ENCODE measurements around the gene ANAPC5. TPM values are rescaled to one million over a fixed set of nuclear protein-coding genes. Genes with fewer than 3 reads are reported as not detected.
"Not testable (repeated sequence)": the region's sequence is repeated elsewhere in the genome, so short reads cannot be mapped to it uniquely, and the experiment has no call there.

ANAPC5 gene
- polyA plus RNA-seq, 4 donors = 131 to 150 (median 140) TPM

DNA sequence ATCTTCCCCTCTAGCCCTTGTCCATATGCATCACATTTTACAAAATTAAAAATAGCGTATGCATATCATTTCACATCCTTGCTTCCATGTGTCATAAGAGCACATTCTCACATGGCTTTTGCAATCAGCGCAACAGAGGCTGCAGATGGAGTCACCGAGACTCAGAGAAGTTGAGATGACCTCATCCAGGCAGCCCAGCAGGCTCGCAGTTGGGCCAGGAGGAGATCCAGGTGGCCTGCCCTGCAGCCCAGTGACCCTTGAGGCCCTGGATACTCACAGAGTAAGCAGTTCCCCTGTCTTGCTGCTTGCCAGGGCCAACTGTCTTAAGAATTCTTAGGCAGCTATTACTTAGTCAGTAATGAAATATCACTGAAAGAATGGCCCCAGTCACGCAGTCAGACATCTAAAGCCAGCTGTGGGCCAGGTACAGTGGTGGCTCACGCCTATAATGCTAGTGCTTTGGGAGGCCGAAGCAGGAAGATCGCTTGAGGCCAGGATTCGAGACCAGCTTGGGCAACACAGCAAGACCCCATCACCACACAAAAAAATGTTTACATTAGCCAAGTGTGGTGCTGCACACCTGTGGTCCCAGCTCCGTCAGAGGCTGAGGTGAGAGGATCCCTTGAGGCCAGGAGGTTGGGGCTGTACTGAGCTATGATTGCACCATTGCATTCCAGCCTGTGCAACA is 64.8 kb downstream of the ANAPC5 start:
- no peak for DNase-seq (ENCODE audit: low read depth in 4 of 4, low spot score in 3 of 4)

GRCh38 chr12:121285856-121286255 is 66.4 kb downstream of the ANAPC5 start:
- no peak for DNase-seq (ENCODE audit: low read depth in 4 of 4, low spot score in 3 of 4)

GRCh38 chr12:121284551-121285390 is 67.4 kb downstream of the ANAPC5 start:
- DNase-seq (ENCODE audit: low read depth in 4 of 4, low spot score in 3 of 4) = no peak

GRCh38 chr12:121283841-121284240 is 68.4 kb downstream of the ANAPC5 start:
- no peak for DNase-seq (ENCODE audit: low read depth in 4 of 4, low spot score in 3 of 4)

DNA sequence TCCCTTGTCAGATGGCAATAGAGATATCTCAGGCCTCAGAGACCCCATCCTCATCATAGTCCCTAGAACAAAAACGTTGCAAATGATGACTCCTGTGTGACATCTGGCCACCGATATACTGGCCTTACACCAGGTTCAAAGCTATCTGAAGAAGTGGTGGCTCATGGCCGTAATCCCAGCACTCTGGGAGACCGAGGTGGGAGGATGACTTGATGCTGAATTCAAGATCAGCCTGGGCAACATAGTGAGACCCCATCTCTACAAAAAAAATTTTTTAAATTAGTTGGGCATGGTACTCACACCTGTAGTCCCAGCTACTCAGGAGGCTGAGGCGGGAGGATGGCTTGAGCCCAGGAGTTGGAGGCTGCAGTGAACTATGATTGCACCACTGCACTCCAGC is 68.8 kb downstream of the ANAPC5 start:
- DNase-seq (ENCODE audit: low read depth in 4 of 4, low spot score in 3 of 4) = no peak

DNA sequence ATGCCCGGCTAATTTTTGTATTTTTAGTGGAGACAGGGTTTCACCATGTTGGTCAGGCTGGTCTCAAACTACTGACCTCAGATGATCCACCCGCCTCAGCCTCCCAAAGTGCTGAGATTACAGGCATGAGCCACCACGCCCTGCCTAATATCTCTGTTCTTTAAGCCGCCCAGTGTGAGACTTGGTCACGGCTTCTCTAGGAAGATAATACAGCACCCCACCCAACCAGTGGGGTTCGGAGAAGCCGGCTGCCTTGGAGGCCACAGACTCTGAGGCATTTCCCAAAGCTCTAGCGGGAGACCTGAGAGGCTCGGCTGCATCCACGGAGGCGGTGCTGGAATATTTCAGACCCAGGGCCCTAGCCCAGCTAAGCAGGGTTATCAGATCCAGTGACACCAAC is 69.3 kb downstream of the ANAPC5 start:
- not testable (repeated sequence) for DNase-seq (ENCODE audit: low read depth in 4 of 4, low spot score in 3 of 4)

DNA sequence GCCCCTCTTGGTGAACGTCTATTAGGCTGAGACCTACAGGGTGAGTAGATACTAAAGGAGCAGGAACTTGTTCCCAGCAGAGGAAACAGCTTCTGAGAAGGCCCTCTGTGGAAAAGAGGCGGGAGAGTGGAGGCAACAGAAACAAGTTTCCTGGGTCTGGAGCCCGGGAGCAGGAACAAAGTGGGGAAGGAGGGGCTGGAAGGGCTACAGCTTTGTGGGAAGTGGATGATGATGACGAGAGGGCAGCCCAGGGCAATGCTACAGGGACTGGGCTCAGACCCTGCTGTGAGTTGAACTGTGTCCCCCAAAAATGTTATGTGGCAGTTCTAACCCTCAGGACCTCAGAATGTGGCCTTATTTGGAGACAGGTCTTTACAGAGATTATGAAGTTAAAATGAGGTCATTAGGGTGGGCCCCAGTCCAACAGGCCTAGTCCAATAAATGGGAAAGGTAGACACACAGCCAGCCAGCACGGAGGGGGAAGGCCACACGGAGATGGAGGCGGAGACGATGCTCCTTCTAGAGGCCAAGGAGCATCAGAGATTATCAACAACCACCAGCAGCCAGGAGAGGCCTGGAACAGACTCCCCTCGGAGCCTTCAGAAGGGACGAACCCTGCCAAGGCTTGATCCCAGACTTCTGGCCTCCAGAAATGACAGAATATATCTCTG is 70.0 kb downstream of the ANAPC5 start:
- no peak for DNase-seq (ENCODE audit: low read depth in 4 of 4, low spot score in 3 of 4)

GRCh38 chr12:121281116-121281515 is 71.1 kb downstream of the ANAPC5 start:
- DNase-seq (ENCODE audit: low read depth in 4 of 4, low spot score in 3 of 4) = not testable (repeated sequence)

DNA sequence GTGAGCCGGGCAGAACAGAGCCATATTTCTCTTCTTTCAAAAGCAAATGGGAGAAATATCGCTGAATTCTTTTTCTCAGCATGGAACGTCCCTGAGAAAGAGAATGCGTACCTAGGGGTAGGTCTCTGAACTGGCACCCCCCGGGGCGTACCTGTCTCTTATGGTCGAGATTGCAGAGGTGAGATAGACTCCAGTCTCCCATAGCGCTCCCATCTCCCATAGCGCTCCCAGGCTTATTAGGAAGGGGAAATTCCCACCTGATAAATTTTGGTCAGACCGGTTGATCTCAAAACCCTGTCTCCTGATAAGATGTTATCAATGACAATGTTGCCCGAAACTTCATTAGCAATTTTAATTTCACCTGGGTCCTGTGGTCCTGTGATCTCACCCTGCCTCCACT is 71.7 kb downstream of the ANAPC5 start:
- not testable (repeated sequence) for DNase-seq (ENCODE audit: low read depth in 4 of 4, low spot score in 3 of 4)

- no peak for DNase-seq (ENCODE audit: low read depth in 4 of 4, low spot score in 3 of 4)
These were observed 72.7 kb downstream of the ANAPC5 start for GRCh38 chr12:121279507-121279915.

DNA sequence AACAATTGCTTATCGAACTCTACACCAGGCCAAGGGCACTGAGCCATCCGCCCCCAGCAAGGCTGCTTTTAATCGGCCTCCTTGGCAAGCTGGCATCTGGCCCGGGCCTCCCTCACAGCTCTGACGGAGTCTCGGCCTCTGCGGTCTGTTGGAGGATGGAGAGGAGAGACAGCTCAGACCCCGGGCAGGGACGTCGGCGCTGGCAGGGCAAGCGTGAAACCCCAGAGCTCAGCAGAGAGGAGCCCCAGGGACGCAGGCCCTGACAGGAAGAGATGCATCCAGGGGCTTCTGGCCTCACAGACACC is 73.2 kb downstream of the ANAPC5 start:
- DNase-seq (ENCODE audit: low read depth in 4 of 4, low spot score in 3 of 4) = no peak

DNA sequence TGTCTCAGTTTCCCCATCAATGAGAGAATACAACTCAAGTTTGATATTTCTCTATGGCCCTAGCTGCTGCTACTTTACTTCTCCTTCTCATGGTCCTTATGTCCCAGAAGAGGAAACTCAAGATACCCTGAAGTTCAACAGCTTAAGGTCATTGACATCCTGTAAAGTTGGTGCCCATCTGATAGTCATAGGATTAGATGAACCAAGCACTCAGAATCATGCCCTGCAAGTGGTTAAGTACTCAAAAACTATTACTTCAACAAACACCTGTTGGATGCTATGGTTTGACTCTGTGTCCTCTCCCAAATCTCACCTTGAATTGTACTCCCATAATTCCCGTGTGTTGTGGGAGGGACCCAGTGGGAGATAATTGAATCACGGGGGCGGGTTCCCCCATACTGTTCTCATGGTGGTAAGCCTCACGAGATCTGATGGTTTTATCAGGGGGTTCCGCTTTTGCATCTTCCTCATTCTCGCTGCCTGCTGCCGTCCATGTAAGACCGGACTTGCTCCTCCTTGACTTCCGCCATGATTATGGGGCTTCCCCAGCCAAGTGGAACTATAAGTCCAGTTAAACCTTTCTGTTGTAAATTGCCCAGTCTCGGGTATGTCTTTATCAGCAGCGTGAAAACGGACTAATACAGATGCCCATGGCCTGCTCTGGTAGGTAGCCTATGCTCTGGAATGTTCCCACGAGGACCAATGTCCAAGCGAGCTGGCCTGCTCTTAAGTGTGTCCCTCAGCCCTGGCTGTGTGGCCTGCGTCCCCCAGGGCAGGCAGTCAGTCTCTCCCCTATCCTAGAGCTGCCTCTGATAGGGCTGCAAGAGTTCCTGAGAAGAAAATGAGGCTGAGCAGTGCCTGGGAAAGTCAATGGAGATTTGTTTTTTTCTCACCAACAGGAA is 73.8 kb downstream of the ANAPC5 start:
- no peak for DNase-seq (ENCODE audit: low read depth in 4 of 4, low spot score in 3 of 4)

- no peak for DNase-seq (ENCODE audit: low read depth in 4 of 4, low spot score in 3 of 4)
These were observed 74.8 kb downstream of the ANAPC5 start for GRCh38 chr12:121277374-121277759.

- no peak for DNase-seq (ENCODE audit: low read depth in 4 of 4, low spot score in 3 of 4)
These were observed 78.0 kb downstream of the ANAPC5 start for GRCh38 chr12:121274036-121274763.

DNA sequence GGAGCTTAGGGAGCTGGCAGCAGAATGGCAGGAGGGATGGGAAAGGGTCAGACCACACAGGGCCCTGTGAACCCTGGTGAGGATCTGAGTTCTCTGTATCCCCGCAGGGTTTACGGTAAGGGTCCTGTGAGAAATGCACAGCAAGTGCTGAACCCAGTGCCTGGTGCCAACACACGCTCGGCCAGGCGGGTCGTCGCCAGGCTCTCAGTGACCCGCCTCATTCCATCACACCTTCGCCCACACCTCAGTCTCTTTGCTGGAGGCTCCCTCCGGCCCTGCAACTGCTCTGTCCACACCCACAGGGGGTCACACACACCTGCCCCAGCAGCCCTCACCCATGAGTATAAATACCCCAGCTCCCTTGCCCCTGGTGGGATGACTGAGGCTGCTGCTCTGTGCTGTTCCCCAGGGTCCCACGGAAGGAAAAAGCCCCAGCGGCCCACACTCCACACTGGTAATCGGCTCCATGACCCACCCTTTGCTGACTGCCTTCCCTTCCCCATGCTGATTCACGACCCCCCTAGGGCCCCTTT is 78.8 kb downstream of the ANAPC5 start:
- DNase-seq (ENCODE audit: low read depth in 4 of 4, low spot score in 3 of 4) = no peak

DNA sequence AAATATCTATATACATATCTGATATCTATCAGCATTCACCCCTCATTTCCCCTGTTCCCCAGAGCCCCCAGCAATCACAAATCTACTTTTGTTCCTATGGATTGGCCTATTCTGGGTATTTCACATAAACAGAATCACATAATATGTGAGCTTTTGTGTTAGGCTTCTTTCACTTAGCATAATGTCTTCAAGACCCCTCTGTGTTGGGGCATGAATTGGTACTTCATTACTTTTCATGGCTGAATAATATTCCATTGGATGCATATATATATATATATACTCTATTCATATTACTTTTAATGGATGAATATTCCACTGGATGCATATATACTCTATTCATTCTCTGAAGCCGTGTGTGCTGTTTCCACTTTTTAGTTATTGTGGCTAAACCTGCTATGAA is 84.4 kb downstream of the ANAPC5 start:
- no peak for DNase-seq (ENCODE audit: low read depth in 4 of 4, low spot score in 3 of 4)

- DNase-seq (ENCODE audit: low read depth in 4 of 4, low spot score in 3 of 4) = no peak
These were observed 87.2 kb downstream of the ANAPC5 start for GRCh38 chr12:121264951-121265515.

GRCh38 chr12:121264135-121264534 is 88.1 kb downstream of the ANAPC5 start:
- DNase-seq (ENCODE audit: low read depth in 4 of 4, low spot score in 3 of 4) = no peak

DNA sequence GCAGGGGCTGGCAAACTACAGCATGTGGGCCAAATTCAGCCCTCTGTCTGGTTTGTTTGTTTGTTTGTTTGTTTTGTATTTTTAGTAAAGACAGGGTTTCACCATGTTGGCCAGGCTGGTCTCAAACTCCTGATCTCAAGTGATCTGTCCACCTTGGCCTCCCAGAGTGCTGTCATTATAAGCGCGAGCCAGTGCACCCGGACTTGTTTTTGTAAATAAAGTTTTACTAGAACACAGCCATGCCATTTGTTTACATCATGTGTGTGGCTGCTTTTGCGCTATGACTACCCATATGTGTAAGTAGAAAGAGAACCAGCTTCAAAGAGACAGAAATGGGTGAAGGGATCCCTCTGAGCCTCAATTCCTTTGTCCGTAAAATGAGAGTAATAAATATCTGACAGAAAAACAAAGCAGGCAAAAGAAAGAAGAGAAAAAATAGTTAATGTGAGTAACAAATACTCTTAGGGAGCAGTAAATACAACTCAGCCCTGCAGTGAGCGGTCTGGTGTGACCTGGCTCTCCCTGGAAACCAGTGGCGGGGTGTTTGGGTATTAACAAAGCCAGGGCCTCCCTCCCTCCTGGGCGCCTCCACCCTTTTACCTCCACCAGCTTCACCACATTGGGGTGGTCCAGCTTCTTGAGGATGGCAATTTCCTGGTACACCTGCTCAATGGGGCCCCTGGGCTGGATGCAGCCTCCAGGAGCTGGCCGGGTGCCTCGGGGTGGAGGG is 88.8 kb downstream of the ANAPC5 start:
- DNase-seq (ENCODE audit: low read depth in 4 of 4, low spot score in 3 of 4) = no peak
